Gastroesophageal sphincter (tissue), 4 donors: ENCODE data around the gene RBP3. TPM values are rescaled to one million over a fixed set of nuclear protein-coding genes. Genes with fewer than 3 reads are reported as not detected.

ENCODE experiments used
- ATAC-seq: fragments of 150-250 bp; one replicate; pipeline ENCODE4 v1.9.1; 2016; ENCODE audit warnings: mild to moderate bottlenecking, moderate library complexity
- H3K27ac ChIP-seq, 4 donors: fragments of 200-600 bp; sonication (generic) in 3 of 4; 1 replicate in 3 of 4; 2 replicates in 1 of 4; pipeline ENCODE4 v1.5.1; 2016 to 2019
- H3K27me3 ChIP-seq: fragments of 200-600 bp; sonication (generic); one replicate; pipeline ENCODE4 v1.5.1; 2019
- H3K36me3 ChIP-seq, 2 donors: fragments of 200-600 bp; sonication (generic); one replicate each; pipeline ENCODE4 v1.5.1; 2019; ENCODE audit warnings: control low read depth in 1 of 2
- H3K4me1 ChIP-seq, 3 donors: fragments of 200-600 bp; sonication (generic); 1 replicate in 2 of 3; 2 replicates in 1 of 3; pipeline ENCODE4 v1.5.1; 2016 to 2019; ENCODE audit warnings: control low read depth in 2 of 3
- H3K4me3 ChIP-seq, 2 donors: fragments of 200-600 bp; sonication (generic); one replicate each; pipeline ENCODE4 v1.5.1; 2019; ENCODE audit warnings: mild to moderate bottlenecking in 1 of 2, moderate library complexity in 1 of 2
- H3K9me3 ChIP-seq, 3 donors: fragments of 200-600 bp; sonication (generic); one replicate each; pipeline ENCODE4 v1.5.1; 2017 to 2019; ENCODE audit warnings: control low read depth in 2 of 3
- CTCF ChIP-seq, 4 experiments: fragments of 200-600 bp in 2 of 4; fragments of 450-650 bp in 2 of 4; sonication (generic) in 1 of 4; IDR thresholded peaks; one replicate each; pipeline ENCODE4 v1.5.1; 2017 to 2019; ENCODE audit warnings: antibody characterized with exemption in 4 of 4, mild to moderate bottlenecking in 2 of 4, moderate library complexity in 2 of 4
- EP300 ChIP-seq: sonication (generic); formaldehyde crosslinking; IDR thresholded peaks from one replicate; pipeline ENCODE4 v1.6.1; 2017; ENCODE audit warnings: antibody characterized with exemption, mild to moderate bottlenecking
- POLR2A ChIP-seq, 2 donors: fragments of 450-650 bp; IDR thresholded peaks; one replicate each; pipeline ENCODE4 v1.6.1; 2017; ENCODE audit warnings: antibody characterized with exemption in 2 of 2, mild to moderate bottlenecking in 2 of 2, moderate library complexity in 1 of 2
- POLR2AphosphoS5 ChIP-seq: sonication (generic); formaldehyde crosslinking; IDR thresholded peaks from one replicate; pipeline ENCODE4 v1.6.1; 2017; ENCODE audit warnings: antibody characterized with exemption
- WGBS, 2 donors: methylation state at CpG; one replicate each; pipeline ENCODE4 v1.1.5; 2018; ENCODE audit warnings: low coverage in 1 of 2; 5-methylcytosine and 5-hydroxymethylcytosine counted together
- total RNA-seq, 4 donors: library from RNA; depleted of rRNA; stranded (reverse); fragments of >200 nt; gene quantifications; one replicate each; pipeline ENCODE4 v1.1.0, GENCODE V29; 2016

RBP3 gene
- total RNA-seq, 4 donors from 2014 or later = not detected

GRCh38 chr10:47404937-47405336 lies 56.8 kb downstream of the RBP3 start:
- TF ChIP-seq EP300 (no peak), CTCF (IDR thresholded peaks at IDR 0.05) (no peak), POLR2A (IDR thresholded peaks at IDR 0.05) (no peak), POLR2AphosphoS5 (no peak)
- H3K36me3 ChIP-seq = no peaks in the 10 kb centered on the region
- peaks cover 0 to 21% (median 13%) of the 10 kb centered on the region in 3 donors for H3K4me1 ChIP-seq
- no peaks in the 10 kb centered on the region for H3K27me3 ChIP-seq
- ATAC-seq = no peak
- no peaks in the 10 kb centered on the region for H3K9me3 ChIP-seq
- H3K4me3 ChIP-seq = no peak overlapping the region
- 100% methylated on average over 2 of the region's 2 CpGs; no CpG with 5 or more reads in 1 of the 2 donors for WGBS, 2 donors
- H3K27ac ChIP-seq = no peak overlapping the region

GRCh38 chr10:47405857-47406547 lies 57.8 kb downstream of the RBP3 start:
- H3K4me1 ChIP-seq = peaks cover 0 to 21% (median 13%) of the 10 kb centered on the region in 3 donors
- H3K27me3 ChIP-seq = no peaks in the 10 kb centered on the region
- no peaks in the 10 kb centered on the region for H3K36me3 ChIP-seq
- no peak overlapping the region for H3K4me3 ChIP-seq
- 100% methylated on average over 4 of the region's 11 CpGs for WGBS, 2 donors
- no peak for TF ChIP-seq EP300
- no peak for TF ChIP-seq CTCF (IDR thresholded peaks at IDR 0.05)
- TF ChIP-seq POLR2AphosphoS5 = no peak
- no peak for TF ChIP-seq POLR2A (IDR thresholded peaks at IDR 0.05)
- no peak for ATAC-seq
- no peaks in the 10 kb centered on the region for H3K9me3 ChIP-seq
- no peak overlapping the region for H3K27ac ChIP-seq

- H3K27ac ChIP-seq = no peak overlapping the region
- no peak overlapping the region for H3K4me3 ChIP-seq
- TF ChIP-seq POLR2A (IDR thresholded peaks at IDR 0.05) (no peak), EP300 (no peak), CTCF (IDR thresholded peaks at IDR 0.05) (no peak), POLR2AphosphoS5 (no peak)
- no peaks in the 10 kb centered on the region for H3K36me3 ChIP-seq
- 83% methylated on average over 1 of the region's 4 CpGs; no CpG with 5 or more reads in 1 of the 2 donors for WGBS, 2 donors
- peaks cover 0 to 21% (median 13%) of the 10 kb centered on the region in 3 donors for H3K4me1 ChIP-seq
- no peaks in the 10 kb centered on the region for H3K9me3 ChIP-seq
- H3K27me3 ChIP-seq = no peaks in the 10 kb centered on the region
- no peak for ATAC-seq
Observed at GRCh38 chr10:47406548-47406869, 58.3 kb downstream of the RBP3 start.

DNA sequence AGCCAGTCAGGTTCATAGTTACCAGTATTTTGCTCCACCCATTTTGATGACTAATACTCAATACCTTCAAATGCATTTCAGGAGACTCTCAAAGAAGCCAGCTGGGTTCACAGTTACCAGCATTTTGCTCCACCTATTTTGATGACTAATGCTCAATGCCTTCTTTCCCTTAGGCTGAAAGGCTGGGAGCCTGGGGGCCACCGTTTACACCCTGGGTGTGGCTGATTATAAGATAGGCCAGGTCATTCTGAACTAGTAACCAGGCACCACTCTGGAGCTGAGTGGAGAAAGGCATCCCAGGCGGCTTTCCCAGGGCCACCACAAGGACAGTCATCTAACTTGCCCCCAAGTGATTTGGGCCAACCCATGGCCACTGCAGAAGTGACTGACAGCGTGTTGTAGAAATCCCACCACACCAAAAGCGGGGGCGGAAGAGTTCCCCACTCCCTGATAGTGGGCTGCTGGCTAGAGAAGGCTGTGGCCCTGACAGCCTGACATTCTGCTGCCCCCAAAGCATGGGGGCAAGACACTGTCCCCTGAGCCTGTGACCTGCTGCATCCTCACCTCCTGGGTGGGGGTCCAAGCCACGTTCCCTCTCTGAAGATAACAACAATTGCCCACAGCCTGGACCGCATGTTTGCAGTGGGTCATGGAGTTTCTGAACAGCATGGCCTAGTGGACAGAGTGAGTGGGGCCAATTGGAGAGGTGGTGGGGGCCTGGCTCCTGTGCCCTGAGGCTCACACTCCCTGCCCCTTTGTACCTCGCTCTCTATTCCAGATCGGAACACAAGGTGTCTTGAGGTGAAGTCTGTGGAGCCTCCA lies 58.9 kb downstream of the RBP3 start:
- Histone ChIP-seq H3K36me3 (no peaks in the 10 kb centered on the region), H3K4me3 (no peak overlapping the region), H3K27ac (no peak overlapping the region), H3K9me3 (no peaks in the 10 kb centered on the region), H3K27me3 (no peaks in the 10 kb centered on the region), H3K4me1 (peaks cover 0 to 19% (median 13%) of the 10 kb centered on the region in 3 donors)
- no peak for TF ChIP-seq EP300
- no peak for TF ChIP-seq CTCF (IDR thresholded peaks at IDR 0.05)
- no peak for TF ChIP-seq POLR2AphosphoS5
- no peak for TF ChIP-seq POLR2A (IDR thresholded peaks at IDR 0.05)
- no peak for ATAC-seq
- WGBS, 2 donors = no CpG with 5 or more reads among the region's 9 CpGs

Other genes starting within 250 kb of the RBP3 start
- 10 to 100 TPM in 2 of 4 donors, 1 to 10 TPM in 2; 5.8 to 29.7 (median 10.8) TPM for gene GDF10, start 48.2 kb upstream of the RBP3 start, total RNA-seq
- gene GDF2, start 25.9 kb upstream of the RBP3 start, total RNA-seq = not detected
- under 1 TPM in 2 of 4 donors, not detected in 2; 0.12 to 0.47 TPM for gene ZNF488, start 35.9 kb downstream of the RBP3 start, total RNA-seq
- 1 to 10 TPM in 1 of 4 donors, under 1 TPM in 1, not detected in 2; 0.47 to 7.3 TPM for gene ANXA8, start 135.8 kb downstream of the RBP3 start, total RNA-seq
- not detected for gene FAM25G, start 143.3 kb downstream of the RBP3 start, total RNA-seq
- 10 to 100 TPM in 1 of 4 donors, 1 to 10 TPM in 3; 1.6 to 11.7 (median 5.1) TPM for gene AGAP9, start 175.3 kb downstream of the RBP3 start, total RNA-seq